Activated T-helper 9 cell treated with anti-CD3 and anti-CD28 coated beads, Interleukin-2, amount 50 U/mL, for 16 hours (primary cell): ENCODE results near the gene JAKMIP2.
"Not testable (repeated sequence)": the region's sequence is repeated elsewhere in the genome, so short reads cannot be mapped to it uniquely, and the experiment has no call there.

Experiments used
- DNase-seq: peaks from one replicate; pipeline ENCODE4 v3.0.0-alpha.2; 2020; ENCODE audit warnings: low read depth

The JAKMIP2 gene

DNA sequence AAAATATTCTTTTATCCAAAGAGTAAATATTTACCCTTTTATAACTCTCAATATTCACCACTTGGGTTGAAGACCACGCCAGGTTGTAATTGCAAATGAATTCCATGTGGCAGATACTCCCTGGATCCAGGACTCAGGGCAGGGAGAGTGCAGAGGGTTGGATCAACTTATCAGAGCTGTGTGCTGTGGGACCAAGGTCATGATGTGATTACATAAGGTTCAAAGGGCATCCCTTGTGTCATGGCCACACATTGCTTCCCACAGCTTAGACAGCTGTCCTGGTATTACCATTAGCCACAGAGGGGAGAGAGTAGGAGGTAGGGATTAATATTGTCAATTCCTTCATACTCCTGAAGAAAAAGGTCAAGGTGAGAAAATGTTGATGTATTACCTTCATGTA, 133.9 kb downstream of the JAKMIP2 start:
- no peak for DNase-seq

DNA sequence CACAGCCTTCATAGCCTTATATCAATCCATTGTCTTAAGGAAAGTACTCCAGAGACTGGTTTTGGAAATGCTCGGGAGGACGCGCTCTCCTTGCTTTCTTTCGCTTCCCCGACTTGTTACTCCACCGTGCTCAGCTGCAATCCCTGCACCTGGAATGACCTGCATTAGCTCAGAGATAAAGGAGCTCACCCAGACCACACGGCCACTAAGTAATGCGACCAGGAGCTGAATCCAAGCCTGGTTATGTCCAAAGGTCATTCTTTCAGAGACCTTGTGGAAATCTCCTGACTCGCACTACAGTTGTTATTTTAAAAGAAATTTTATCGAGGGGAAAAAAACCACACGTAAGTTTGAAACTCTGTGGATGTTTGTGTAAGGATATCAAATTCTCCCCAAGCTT, 137.3 kb downstream of the JAKMIP2 start:
- no peak for DNase-seq

DNA sequence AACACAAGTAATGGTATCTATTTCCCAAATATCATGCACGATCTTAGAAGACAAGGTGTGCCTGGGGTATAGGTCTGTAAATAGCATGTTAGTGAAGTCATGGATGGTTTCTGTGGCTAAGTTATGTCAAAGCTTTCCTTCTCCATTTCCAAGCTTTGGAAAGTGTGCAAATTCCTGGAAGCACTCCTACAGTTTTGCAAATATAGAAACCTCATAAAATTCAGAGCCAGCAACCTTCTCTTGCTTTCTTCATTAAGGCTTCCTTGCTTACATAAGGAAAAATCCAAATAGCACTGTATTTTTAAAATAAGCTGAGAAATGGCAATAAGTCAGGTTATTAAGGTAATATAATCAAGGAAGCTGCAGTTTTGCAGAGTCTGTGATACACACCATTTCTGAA, 138.1 kb downstream of the JAKMIP2 start:
- no peak for DNase-seq

- no peak for DNase-seq
These were observed 139.4 kb downstream of the JAKMIP2 start for GRCh38 chr5:147643142-147643541.

GRCh38 chr5:147642666-147643065, 139.9 kb downstream of the JAKMIP2 start:
- DNase-seq = no peak

DNA sequence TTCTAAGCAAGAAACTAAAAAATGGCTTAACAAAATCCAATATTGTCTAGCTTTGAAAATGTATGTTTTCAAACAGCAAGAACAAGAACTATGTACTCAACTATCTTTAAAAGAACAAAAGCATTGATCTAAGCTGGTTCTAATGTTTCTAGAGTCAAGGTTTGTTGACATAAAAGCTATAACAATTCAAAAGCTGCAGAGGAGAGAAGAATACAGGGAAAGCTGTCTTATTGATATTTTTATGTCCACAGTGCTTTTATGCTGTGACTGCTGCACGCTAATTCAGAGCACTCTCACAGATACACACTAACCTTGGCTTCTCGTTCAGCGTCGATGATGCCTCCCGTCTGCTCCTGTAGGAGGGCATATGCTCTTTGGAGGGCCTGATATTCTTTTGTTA, 143.2 kb downstream of the JAKMIP2 start:
- no peak for DNase-seq

DNA sequence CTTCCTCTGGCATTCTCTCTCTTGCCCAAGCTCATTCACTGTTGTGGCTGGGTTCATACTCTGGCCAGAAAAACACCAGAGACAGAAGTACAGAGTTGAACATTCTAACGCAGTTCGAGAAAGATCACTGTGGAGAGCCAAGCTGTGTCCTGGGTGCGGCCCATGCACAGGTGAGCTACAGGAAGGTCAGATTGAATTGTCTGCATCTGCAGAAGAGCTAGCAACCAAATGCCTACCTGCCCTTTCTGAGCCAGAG, 145.9 kb downstream of the JAKMIP2 start:
- DNase-seq = no peak

DNA sequence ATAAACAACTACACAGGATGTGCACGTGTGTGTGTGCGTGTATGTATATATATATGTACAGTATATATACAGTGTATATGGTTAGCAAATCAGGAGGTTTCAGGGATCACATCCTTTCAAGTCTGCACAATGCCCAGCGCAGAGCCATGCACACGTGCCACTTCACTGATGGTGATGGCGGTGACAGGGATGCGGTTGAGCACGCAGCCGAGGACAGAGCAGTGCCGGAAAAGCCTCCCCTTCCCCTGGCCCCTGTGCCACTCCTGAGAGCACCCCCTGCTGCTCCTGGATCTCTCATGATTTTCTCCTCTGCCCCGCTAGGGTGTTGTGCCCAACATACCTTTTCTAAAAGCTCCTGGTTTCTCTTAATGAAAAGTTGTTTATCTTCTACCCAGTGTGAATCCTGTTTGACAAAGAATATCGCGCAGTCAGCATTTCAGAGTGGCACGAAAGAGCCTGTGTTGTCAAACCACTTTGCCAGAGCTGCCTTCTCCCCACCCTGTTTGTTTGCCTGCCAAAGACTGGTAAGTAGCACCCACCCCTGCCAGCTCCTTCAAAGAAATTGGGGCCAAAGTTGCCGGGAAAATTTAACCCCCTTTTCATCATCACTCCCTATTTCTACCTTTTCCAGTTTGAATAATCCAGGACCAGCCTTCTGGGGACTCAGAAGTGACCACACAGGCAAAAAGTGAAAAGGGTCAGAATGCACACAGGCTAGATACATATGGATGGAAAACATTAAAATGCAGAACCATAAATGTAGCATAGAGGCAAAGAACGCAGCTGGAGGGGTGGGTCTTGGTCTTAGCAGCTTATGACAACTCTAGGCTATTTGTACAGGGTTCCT, 146.4 kb downstream of the JAKMIP2 start:
- no peak for DNase-seq

DNA sequence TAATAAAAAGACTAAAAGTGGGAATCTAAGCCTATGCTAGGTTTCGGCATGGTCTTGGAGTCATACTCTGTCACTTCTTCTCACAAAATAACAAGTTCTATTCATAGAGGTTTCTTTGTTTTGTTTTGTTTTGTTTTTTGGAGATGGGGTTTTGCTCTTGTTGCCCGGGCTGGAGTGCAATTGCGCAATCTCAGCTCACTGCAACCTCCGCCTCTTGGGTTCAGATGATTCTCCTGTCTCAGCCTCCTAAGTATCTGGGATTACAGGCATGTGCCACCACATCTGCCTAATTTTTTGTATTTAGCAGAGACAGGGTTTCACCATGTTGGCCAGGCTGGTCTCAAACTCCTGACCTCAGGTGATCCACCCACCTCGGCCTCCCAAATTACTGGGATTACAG, 147.1 kb downstream of the JAKMIP2 start:
- not testable (repeated sequence) for DNase-seq

GRCh38 chr5:147633173-147633572, 149.4 kb downstream of the JAKMIP2 start:
- DNase-seq = no peak

DNA sequence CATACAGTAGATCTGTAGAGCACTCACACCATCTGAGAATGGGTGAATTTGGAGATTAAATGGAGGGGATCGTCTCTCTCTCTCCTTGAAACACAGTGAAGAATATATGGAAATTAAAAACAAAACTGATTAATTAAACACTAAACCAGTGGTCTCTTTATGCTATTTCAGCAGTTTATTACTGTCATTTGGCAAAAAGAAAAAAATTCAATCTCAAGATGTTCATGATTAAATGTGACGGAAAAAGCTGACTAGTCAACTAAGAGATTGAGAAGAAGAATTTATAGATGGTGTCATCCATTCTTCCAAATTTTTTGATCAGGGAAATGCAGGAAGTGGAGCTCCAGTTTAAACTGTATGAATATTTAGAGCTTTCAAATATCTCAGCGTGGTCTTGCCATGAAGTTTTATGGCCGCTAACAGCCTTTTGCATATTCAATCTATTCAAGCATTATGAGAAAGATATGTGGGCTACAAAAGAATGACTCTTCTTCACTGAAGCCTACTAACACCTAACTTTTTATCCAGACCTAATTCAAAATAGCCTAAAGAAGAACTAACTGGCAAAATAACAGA, 151.0 kb downstream of the JAKMIP2 start:
- DNase-seq = no peak

DNA sequence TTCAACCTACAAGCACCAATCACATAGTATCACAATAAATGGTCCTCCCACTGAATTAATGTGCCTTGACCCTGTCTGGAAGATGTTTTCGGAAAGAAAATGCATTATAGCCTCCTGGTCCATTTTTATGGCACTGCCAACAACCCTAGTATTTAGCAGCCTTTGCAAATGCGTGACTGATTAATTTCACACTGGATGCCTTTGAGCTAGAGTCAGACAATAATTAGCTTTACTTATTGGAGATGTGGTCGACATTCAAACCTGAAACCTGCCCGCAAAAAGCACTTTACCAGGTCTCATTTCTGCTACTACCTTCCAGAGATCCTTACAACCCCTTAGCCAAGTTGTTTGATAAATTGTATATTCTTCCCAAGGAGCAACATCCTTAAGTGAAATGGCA, 153.3 kb downstream of the JAKMIP2 start:
- DNase-seq = no peak

GRCh38 chr5:147628058-147628895, 154.3 kb downstream of the JAKMIP2 start:
- DNase-seq = no peak

GRCh38 chr5:147626464-147626863, 156.1 kb downstream of the JAKMIP2 start:
- no peak for DNase-seq

DNA sequence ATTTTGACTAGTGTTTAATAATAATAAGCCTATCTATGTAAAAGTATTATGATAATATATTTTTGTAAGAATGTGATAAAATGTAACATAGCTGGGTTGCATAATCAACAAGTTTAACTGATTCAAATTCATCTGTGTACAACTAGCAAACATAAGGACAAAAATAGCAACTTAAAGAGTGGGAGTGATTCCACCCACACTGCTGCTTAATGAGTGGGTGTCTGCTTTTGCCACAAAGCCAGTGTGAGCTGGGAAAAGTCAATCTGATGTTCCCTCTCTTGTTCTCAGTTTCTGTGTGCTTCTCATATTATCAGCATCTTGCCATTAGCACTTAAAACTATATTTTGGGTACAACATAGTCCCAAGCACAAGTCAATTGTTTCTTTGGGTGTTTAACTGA, 161.5 kb downstream of the JAKMIP2 start:
- no peak for DNase-seq

GRCh38 chr5:147619281-147619878, 163.1 kb downstream of the JAKMIP2 start:
- no peak for DNase-seq

DNA sequence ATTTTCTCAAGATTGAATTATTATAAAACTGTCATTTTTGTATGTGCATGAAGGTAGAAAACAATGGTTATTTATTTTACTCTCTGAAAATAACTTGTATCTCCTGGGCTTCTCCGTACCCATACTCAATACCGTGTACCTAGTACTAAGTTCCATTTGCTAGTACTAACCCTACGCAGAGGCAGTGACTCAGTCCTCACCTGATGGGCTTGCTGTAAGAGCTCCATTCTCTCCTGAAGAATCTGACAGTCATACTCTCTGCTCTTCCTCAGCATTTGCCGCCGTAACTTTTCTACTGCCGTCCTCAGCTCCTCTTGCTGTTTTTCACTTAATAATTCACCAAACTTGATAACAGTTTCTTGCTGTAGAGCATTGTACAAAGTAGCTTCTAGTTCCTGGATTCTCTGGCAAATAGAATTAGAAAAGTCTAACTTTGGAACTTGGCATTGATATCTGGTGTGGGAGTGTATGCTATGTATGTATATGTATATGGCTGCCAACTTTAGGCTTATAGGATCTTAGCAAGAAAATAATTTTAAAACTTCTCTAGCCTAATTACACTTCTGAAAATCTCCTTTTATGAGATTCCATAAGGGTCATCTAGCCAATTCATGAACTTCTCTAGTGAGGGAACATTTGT, 164.7 kb downstream of the JAKMIP2 start:
- DNase-seq = no peak

DNA sequence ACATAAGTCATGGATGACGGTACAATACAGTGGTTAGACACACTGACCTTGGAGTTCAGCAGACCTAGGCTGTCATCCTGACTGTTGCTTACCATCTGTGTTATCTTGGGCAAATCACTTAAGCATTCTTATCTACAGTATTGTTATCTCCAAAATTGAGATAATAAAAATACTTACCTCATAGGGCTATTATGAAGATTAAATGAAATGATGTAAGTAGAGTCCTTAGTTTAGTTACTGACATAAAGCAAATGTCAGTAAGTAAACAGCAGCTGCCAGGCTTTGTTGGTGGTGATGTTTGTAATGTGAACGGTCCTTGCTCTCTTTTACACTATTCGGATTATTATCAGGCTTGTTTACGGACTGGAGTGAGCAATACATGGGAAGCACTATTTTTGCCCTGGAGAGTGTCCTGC, 165.3 kb downstream of the JAKMIP2 start:
- no peak for DNase-seq

- DNase-seq = no peak
These were observed 166.1 kb downstream of the JAKMIP2 start for GRCh38 chr5:147616421-147616820.

DNA sequence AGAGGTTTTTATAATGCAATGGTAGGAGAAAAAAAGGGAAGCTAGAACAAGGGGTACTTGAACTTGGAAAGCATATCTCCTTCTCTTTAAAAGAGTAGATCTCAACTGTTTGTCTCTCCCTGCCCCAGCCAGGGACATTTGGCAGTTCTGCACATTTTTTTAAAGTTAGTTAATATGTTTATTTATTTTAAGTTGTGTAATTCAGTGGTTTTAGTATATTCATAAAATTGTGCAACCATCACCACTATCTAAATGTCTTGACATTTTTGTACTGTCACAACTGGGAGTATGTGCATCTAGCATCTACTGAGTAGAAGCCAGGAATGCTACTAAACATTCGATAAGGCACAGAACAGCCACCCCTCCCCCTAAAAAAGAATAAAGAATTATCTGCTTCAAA, 169.2 kb downstream of the JAKMIP2 start:
- DNase-seq = no peak

GRCh38 chr5:147611483-147611882, 171.0 kb downstream of the JAKMIP2 start:
- DNase-seq = no peak

DNA sequence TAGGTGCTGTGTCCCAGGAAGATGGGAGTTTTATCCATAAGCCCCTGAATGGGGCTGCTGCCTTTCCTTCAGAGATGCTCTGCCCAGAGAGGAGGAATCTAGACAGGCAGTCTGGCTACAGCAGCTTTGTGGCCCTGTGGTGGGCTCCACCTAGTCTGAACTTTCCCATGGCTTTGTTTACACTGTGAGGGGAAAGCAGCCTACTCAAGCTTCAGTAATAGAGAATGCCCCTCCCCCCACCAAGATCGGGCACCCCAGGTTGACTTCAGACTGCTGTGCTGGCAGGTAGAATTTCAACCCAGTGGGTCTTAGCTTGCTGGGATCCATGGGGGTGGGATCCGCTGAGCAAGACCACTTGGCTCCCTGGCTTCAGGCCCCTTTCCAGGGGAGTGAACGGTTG, 171.7 kb downstream of the JAKMIP2 start:
- no peak for DNase-seq
